ENCODE measurements around the gene TRIM66.

DNA sequence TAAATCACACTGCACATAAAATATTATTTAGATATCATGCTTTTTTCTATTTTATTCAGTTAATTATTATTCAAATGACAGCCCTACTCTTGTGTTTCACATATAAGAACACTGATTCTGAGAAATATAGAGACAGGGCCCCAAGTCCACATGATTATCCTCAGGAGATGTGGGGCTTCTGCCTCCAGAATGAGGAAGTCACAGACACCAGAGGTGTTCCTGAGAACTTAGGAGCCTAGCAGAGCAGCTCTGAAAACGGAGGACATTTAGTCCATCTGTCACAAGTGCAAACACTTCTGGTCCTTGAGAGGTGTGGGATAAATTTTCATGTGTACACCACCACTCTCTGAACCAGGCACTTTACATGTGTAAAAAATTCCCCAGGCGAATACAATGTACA, 26.2 kb downstream of the TRIM66 start:
- TF ChIP-seq EZH2phosphoT487 (IDR thresholded peaks at IDR 0.05; ENCODE audit: low read depth, severe bottlenecking, unreplicated experiment) = no peak
- TF ChIP-seq, protein P1, sequence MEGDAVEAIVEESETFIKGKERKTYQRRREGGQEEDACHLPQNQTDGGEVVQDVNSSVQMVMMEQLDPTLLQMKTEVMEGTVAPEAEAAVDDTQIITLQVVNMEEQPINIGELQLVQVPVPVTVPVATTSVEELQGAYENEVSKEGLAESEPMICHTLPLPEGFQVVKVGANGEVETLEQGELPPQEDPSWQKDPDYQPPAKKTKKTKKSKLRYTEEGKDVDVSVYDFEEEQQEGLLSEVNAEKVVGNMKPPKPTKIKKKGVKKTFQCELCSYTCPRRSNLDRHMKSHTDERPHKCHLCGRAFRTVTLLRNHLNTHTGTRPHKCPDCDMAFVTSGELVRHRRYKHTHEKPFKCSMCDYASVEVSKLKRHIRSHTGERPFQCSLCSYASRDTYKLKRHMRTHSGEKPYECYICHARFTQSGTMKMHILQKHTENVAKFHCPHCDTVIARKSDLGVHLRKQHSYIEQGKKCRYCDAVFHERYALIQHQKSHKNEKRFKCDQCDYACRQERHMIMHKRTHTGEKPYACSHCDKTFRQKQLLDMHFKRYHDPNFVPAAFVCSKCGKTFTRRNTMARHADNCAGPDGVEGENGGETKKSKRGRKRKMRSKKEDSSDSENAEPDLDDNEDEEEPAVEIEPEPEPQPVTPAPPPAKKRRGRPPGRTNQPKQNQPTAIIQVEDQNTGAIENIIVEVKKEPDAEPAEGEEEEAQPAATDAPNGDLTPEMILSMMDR (IDR thresholded peaks at IDR 0.05; ENCODE audit: poor library complexity) = no peak
- no peak for TF ChIP-seq EZH2 (IDR thresholded peaks at IDR 0.05; ENCODE audit: borderline replicate concordance)

Data from hepatocyte (in vitro differentiated cells).